Lung (tissue), 12 donors: ENCODE results near the gene TLE3. TPM values are rescaled to one million over a fixed set of nuclear protein-coding genes. Genes with fewer than 3 reads are reported as not detected.

Source experiments
- ATAC-seq: fragments of 200-7000 bp; cut with Tn5 transposase; one replicate; pipeline ENCODE4 v1.9.1; 2020; ENCODE audit warnings: moderate number of reproducible peaks; ENCODE audit not compliant: insufficient read depth, low FRiP score
- DNase-seq, 3 donors: peaks; one replicate each; pipeline ENCODE4 v3.0.0-alpha.2; 2013 to 2017
- H3K27ac ChIP-seq, 2 donors: one replicate each; pipeline ENCODE4 v1.5.1; 2013; ENCODE audit warnings: mild to moderate bottlenecking in 2 of 2, moderate library complexity in 2 of 2, control low read depth in 1 of 2, inconsistent platforms in 1 of 2, low read depth in 1 of 2, low read length in 1 of 2
- H3K27me3 ChIP-seq, 3 donors: one replicate each; pipeline ENCODE4 v1.5.1; 2013; ENCODE audit warnings: low read length in 2 of 3; ENCODE audit not compliant: control insufficient read depth in 3 of 3, insufficient read depth in 3 of 3
- H3K36me3 ChIP-seq, 4 donors: one replicate each; pipeline ENCODE4 v1.5.1; 2013; ENCODE audit warnings: low read length in 4 of 4, mild to moderate bottlenecking in 1 of 4, moderate library complexity in 1 of 4; ENCODE audit not compliant: control insufficient read depth in 4 of 4, insufficient read depth in 4 of 4
- H3K4me1 ChIP-seq, 5 donors: one replicate each; pipeline ENCODE4 v1.5.1; 2013; ENCODE audit warnings: low read length in 5 of 5, mild to moderate bottlenecking in 2 of 5, moderate library complexity in 1 of 5; ENCODE audit not compliant: control insufficient read depth in 5 of 5, insufficient read depth in 5 of 5
- H3K4me3 ChIP-seq: one replicate; pipeline ENCODE4 v1.5.1; 2013; ENCODE audit warnings: mild to moderate bottlenecking, control low read depth, moderate library complexity
- H3K9ac ChIP-seq, 2 donors: one replicate each; pipeline ENCODE4 v1.5.1; 2013; ENCODE audit warnings: low read length in 2 of 2, control low read depth in 1 of 2; ENCODE audit not compliant: insufficient read depth in 1 of 2
- H3K9me3 ChIP-seq, 4 donors: one replicate each; pipeline ENCODE4 v1.5.1; 2013; ENCODE audit warnings: low read length in 3 of 4, mild to moderate bottlenecking in 1 of 4, moderate library complexity in 1 of 4; ENCODE audit not compliant: control insufficient read depth in 4 of 4, insufficient read depth in 3 of 4
- CTCF ChIP-seq: IDR thresholded peaks from 2 replicates; pipeline ENCODE4 v1.5.1; 2012; ENCODE audit warnings: mild to moderate bottlenecking; ENCODE audit errors: control extremely low read depth, extremely low read depth
- WGBS, 2 donors: extraction: QIAGEN DNeasy Blood & Tissue Kit; methylation state at CpG; one replicate each; pipeline ENCODE4 v1.1.7; 2013; 5-methylcytosine and 5-hydroxymethylcytosine counted together
- polyA plus RNA-seq, 2 donors: library from polyadenylated mRNA; stranded (reverse); fragments of 200-250 nt; gene quantifications; one replicate each; pipeline ENCODE4 v1.2.1, GENCODE V29; 2013
- total RNA-seq, 2 donors: library from RNA; depleted of rRNA in 1 of 2; stranded (reverse); fragments of >200 nt in 1 of 2; gene quantifications; one replicate each; pipeline ENCODE4 v1.2.1, GENCODE V29; 2014 to 2021
- donor health status: control.
- donor health status: control.
- donor health status: Bipolar disorder and iron deficiency.
- donor health status: healthy.
- donor health status: DM: yes; HTN: yes; CAD: no.

TLE3 gene
- total and polyA plus RNA-seq, 4 donors: 22.7 to 77.3 (median 73.3) TPM

DNA sequence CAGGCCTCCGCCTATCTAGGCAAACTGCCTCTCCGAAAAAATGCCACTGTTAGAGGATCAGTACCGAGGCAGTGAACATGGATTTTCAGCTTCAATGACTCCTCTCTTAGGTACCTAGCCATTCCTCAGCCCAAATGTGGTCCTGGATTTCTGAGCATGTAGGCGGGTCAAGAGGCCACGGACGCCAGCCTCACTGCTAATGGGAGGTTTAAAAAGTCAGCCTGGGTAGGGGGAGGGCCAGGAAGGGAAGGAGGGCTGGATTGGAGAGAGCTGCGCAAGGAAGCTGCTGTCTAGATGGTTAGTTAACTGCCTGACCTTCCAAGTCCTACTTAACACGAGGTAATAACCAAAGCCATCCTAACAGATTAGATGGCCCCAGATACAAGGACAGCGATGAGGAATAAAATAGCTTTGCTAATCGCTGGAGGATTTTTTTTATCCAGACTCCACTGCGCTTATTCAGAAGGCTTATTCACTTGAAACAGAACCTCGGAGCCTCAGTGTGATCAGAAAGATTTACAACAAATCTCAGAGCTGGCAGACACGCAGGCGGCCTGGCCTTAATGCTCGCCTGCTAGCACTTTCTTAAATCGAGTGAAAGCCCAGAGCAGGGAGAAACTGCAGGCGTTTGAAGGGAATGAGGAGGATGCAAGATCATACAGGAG is 34.3 kb downstream of the TLE3 start:
- WGBS, 2 donors: 89 to 94% methylated on average over 17 of the region's 17 CpGs
- H3K27me3 ChIP-seq: no peaks in the 10 kb centered on the region
- ATAC-seq (no peak), DNase-seq (peak; percentile 42 to 70 (median 54))
- no peak overlapping the region for H3K9ac ChIP-seq
- H3K27ac ChIP-seq: no peak overlapping the region
- no peak overlapping the region for H3K4me3 ChIP-seq
- no peak for TF ChIP-seq CTCF
- H3K36me3 ChIP-seq: peaks cover 15 to 72% (median 51%) of the 10 kb centered on the region in 4 donors
- H3K4me1 ChIP-seq: peaks cover 4 to 47% (median 33%) of the 10 kb centered on the region in 5 donors
- no peaks in the 10 kb centered on the region for H3K9me3 ChIP-seq

GRCh38 chr15:70062321-70062956 is 35.3 kb downstream of the TLE3 start:
- peaks cover 4 to 47% (median 33%) of the 10 kb centered on the region in 5 donors for H3K4me1 ChIP-seq
- 76 to 79% methylated on average over 29 of the region's 29 CpGs for WGBS, 2 donors
- H3K27ac ChIP-seq: no peak overlapping the region
- H3K9me3 ChIP-seq: no peaks in the 10 kb centered on the region
- TF ChIP-seq CTCF: no peak
- H3K4me3 ChIP-seq: no peak overlapping the region
- no peak for ATAC-seq
- DNase-seq: peak; percentile 95 to 97 (median 96)
- peaks cover 15 to 81% (median 53%) of the 10 kb centered on the region in 4 donors for H3K36me3 ChIP-seq
- H3K9ac ChIP-seq: no peak overlapping the region
- no peaks in the 10 kb centered on the region for H3K27me3 ChIP-seq

DNA sequence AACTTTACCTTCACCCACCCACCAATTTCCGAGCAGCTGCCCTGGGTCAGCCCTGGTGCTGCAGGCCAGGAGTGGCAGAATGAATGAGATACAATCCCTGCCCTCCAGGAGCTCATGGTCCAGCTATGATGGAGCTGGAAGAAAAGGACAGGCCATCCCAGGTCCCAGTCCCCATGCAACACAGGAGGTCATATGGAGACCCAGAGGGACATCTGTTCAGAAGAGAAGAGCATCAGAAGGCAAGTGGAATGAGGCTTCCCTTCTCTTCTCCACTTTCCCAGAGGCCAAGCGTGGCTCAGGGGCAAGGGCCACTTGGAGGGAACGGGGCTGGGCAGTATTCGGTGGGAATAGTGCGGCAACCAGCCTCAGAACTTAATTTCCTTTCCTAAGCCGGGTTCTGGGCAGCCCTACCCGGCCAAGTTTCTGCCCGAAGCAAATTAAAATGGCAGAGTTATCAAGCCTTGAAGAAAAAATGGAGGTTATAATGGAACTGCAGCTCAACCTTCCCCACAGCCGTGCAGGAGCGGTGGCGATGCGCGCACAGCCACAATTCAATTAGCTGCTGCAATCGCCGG is 35.9 kb downstream of the TLE3 start:
- Histone ChIP-seq H3K9me3 (no peaks in the 10 kb centered on the region), H3K27ac (no peak overlapping the region), H3K36me3 (peaks cover 18 to 84% (median 58%) of the 10 kb centered on the region in 4 donors), H3K4me1 (peaks cover 4 to 47% (median 33%) of the 10 kb centered on the region in 5 donors), H3K27me3 (no peaks in the 10 kb centered on the region), H3K4me3 (no peak overlapping the region), H3K9ac (no peak overlapping the region)
- ATAC-seq (no peak), DNase-seq (no peak)
- no peak for TF ChIP-seq CTCF
- 86% methylated on average over 15 of the region's 15 CpGs for WGBS, 2 donors
